Frontal cortex (tissue), 4 donors: Measurements from ENCODE around the gene SNAPC2. TPM values are rescaled to one million over a fixed set of nuclear protein-coding genes. Genes with fewer than 3 reads are reported as not detected.
A peak's percentile ranks its signal among the peaks of the same experiment; 100 is the strongest.
"Not testable (repeated sequence)": the region's sequence is repeated elsewhere in the genome, so short reads cannot be mapped to it uniquely, and the experiment has no call there.

ENCODE experiments used
- DNase-seq, 2 donors: peaks; one replicate each; pipeline ENCODE4 v3.0.0; 2012; ENCODE audit warnings: low spot score in 2 of 2
- FAIRE-seq: peaks from 2 replicates; lab custom pipeline; 2012; peaks lifted over from hg19 to GRCh38; lab: Jason Lieb, UNC
- total RNA-seq: library from RNA; depleted of rRNA; stranded (reverse); fragments of >200 nt; gene quantifications from one replicate; pipeline ENCODE4 v1.2.3, GENCODE V29; 2014
- donor health status: control.
- donor health status: control.
- donor health status: control.

Gene SNAPC2
- total RNA-seq, 1 donor from 2014 or later, result 4.9 TPM

GRCh38 chr19:7918062-7918614 is 2.0 kb upstream of the SNAPC2 start:
- not testable (repeated sequence) for DNase-seq, FAIRE-seq

GRCh38 chr19:7918615-7919421 is 1.3 kb upstream of the SNAPC2 start:
- DNase-seq (no peak), FAIRE-seq (no peak)

- peak; percentile 99 for DNase-seq
- FAIRE-seq, result no peak
Observed at GRCh38 chr19:7920519-7921301, 572 bp downstream of the SNAPC2 start.

DNA sequence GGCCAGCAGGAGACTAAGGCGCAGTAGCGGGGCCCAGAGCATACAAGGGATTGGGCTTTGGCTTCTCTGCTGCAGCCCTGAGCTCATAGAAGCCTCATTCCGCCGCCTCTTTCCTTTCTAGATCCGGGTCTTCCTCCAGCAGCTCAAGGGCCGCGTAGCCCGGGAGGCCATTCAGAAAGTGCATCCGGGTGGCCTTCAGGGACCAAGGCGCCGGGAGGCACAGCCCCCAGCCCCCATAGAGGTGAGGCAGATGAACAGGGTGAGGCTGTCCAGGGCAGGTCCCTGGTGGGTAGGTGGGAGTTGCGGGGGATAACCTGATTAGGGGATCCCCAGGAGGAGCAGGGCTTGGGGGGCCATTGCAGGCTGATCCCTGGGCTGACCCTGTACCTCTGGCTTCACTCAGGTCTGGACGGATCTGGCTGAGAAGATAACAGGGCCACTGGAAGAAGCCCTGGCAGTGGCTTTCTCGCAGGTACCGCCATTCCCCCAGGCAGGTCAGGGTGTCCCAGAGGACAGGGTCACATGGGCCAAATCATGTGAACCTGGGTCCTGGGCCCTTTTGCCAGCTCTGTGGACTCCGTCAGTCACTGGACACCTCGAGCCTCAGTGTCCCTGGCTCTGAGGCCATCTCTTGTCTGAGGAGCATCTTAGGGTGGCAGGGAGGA is 1.3 kb downstream of the SNAPC2 start:
- FAIRE-seq, result no peak

GRCh38 chr19:7921967-7922835 is 2.1 kb downstream of the SNAPC2 start:
- DNase-seq, result no peak
- FAIRE-seq, result no peak

More for the DNA sequence above, 1.3 kb downstream of the SNAPC2 start:
- no peak for DNase-seq

DNA sequence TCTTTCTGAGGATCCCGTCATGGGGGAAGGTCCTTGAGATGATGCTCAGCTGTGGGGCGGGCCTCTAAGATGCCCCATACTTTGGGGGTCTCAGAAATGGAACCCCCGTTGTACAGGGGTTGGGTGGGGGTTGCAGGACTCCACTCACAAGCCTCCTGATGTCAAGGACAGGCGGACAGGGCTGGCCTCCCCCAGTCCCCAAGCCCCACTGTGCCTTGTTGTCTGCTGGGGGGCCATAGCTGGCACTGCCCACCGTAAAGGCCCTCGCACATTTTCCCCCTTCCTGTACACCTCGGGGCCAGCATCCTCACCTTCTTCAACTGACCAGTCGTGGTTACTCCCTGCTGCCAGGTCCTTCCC is 2.7 kb downstream of the SNAPC2 start:
- DNase-seq (no peak), FAIRE-seq (no peak)

GRCh38 chr19:7923295-7924191 is 3.4 kb downstream of the SNAPC2 start:
- FAIRE-seq, result no peak
- no peak for DNase-seq

DNA sequence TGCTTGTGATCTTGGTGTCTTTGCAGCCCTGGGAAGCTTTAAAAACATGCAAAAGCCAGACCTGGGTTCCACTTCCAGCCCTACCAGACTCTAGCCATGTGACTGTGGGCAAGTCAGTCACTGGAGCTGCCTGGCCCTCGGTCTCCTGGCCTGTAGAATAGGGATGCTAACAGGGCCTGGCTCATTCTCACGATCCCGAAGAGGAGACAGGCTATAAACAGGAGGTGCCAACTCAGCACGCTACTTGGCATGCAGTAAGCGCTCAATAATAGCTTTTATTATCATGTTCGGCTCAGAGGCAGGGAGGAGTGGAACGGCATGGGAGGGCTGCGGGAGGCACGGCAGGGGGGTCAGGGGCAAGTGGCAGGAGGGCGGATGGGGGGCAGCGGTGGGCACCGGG is 4.1 kb downstream of the SNAPC2 start:
- DNase-seq, result no peak

GRCh38 chr19:7924651-7925170 is 4.6 kb downstream of the SNAPC2 start:
- DNase-seq (no peak), FAIRE-seq (no peak)

More for the DNA sequence above, 4.1 kb downstream of the SNAPC2 start:
- no peak for FAIRE-seq

GRCh38 chr19:7925171-7925851 is 5.2 kb downstream of the SNAPC2 start:
- no peak for FAIRE-seq
- peak; percentile 69 to 73 for DNase-seq

DNA sequence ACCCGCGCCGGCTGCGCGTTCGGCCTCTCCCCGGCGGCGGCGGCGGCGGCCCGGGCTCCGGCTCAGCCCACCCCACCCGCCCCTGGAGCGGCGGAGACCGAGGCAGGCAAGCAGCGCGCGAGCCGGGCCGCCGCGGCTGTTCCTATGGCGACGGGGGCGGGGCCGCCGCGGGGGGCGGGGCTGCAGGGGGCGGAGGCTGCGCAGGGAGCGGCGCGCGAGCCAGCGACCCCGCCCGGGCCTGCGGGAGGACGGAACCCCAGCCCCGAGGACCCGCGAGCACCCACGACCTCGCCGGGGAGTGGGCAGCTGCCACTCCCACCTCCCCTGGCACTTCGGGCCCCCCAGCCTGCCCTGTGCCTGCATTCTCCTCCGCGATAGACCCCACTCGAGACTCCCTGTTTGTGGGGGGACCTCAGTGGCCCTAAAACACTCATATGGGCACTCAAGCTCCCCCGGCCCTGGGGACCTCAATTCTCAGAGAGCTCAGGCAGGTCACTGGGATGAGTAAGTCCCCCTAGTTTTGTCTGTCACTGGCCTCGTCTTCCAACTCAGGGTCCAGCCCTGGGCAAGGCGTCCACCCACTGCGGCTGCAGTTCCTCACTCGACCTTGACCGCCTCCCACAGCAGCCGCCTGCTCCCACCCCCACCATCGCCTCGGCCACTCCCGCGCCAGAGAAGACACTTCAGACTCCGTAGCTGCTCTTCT is 6.0 kb downstream of the SNAPC2 start, which contains the start of gene CTXN1:
TSS of gene CTXN1 (minus strand) at position 115 of the 706 bp plus-strand sequence. CDS start 597 bp downstream, outside the sequence.
- peak; percentile 90 to 91 for DNase-seq
- FAIRE-seq, result no peak

- FAIRE-seq (no peak), DNase-seq (no peak)
Observed at GRCh38 chr19:7926727-7927604, 6.8 kb downstream of the SNAPC2 start.

GRCh38 chr19:7927605-7928333 is 7.6 kb downstream of the SNAPC2 start:
- FAIRE-seq, result no peak
- DNase-seq, result no peak

DNA sequence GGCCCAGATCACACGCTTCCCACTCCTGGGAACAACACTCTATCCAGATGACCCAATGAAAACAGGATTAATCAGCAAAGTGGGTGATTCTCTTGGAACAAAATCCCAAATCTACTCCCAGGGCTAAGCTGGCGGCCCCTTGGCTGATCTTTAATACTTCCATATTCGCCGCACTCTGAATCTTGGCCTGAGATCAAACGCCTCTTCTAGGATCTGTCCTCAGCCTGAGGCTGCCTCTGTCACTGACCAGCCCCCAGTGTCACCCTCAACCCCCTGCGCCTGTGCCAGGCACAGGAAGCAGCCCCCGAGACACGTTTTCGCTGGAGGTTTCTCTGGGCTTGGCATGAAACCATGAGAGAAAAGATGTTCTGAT is 8.2 kb downstream of the SNAPC2 start:
- no peak for FAIRE-seq

More for the DNA sequence above, 8.2 kb downstream of the SNAPC2 start:
- no peak for DNase-seq
